WTC11 (cell line): ENCODE measurements around the gene DMTF1. TPM values are rescaled to one million over a fixed set of nuclear protein-coding genes. Genes with fewer than 3 reads are reported as not detected.

Source experiments
- ATAC-seq: fragments of 200-7000 bp; cut with Tn5 transposase; 2 replicates; pipeline ENCODE4 v1.10.0; 2021; ENCODE audit warnings: mild to moderate bottlenecking, moderate library complexity
- CTCF ChIA-PET: fragments of 300-600 bp; sonication (Branson Sonifier 250); formaldehyde crosslinking; loops from one replicate; lab custom pipeline; 2021; ENCODE audit warnings: antibody characterized with exemption; lab: Charles Lee
- POLR2A ChIA-PET: fragments of 350-600 bp; sonication (Branson Sonifier 250); formaldehyde crosslinking; loops from one replicate; lab custom pipeline; 2021; ENCODE audit warnings: antibody characterized with exemption; lab: Charles Lee
- DNase-seq: peaks from one replicate; pipeline ENCODE4 v3.0.0; 2021; ENCODE audit warnings: low spot score
- H3K27ac Mint-ChIP-seq: 2 replicates; pipeline ENCODE4 v1.8.0; 2021; ENCODE audit warnings: mixed read lengths
- H3K27me3 Mint-ChIP-seq: 2 replicates; pipeline ENCODE4 v1.8.0; 2021; ENCODE audit warnings: low read depth, mild to moderate bottlenecking, moderate library complexity, mixed read lengths
- H3K36me3 Mint-ChIP-seq: 2 replicates; pipeline ENCODE4 v1.8.0; 2021; ENCODE audit warnings: mixed read lengths
- H3K4me1 Mint-ChIP-seq: 2 replicates; pipeline ENCODE4 v1.8.0; 2022; ENCODE audit warnings: mixed read lengths
- H3K4me3 Mint-ChIP-seq: 2 replicates; pipeline ENCODE4 v1.8.0; 2021; ENCODE audit warnings: mild to moderate bottlenecking, moderate library complexity, mixed read lengths
- H3K9me3 Mint-ChIP-seq: 2 replicates; pipeline ENCODE4 v1.8.0; 2021; ENCODE audit warnings: mixed read lengths
- CREM ChIP-seq: sonication (generic); formaldehyde crosslinking; IDR thresholded peaks from 2 replicates; pipeline ENCODE4 v1.8.1; 2022; ENCODE audit warnings: mild to moderate bottlenecking, missing genetic modification reagents, moderate library complexity
- ETV6 ChIP-seq: sonication (generic); formaldehyde crosslinking; IDR thresholded peaks from 2 replicates; pipeline ENCODE4 v1.8.1; 2022; ENCODE audit warnings: mild to moderate bottlenecking, missing genetic modification reagents
- FOXJ3 ChIP-seq: sonication (generic); formaldehyde crosslinking; IDR thresholded peaks from 2 replicates; pipeline ENCODE4 v1.9.0; 2021; ENCODE audit warnings: missing genetic modification reagents, mild to moderate bottlenecking, borderline replicate concordance
- FOXP1 ChIP-seq: sonication (generic); formaldehyde crosslinking; IDR thresholded peaks from 2 replicates; pipeline ENCODE4 v1.8.0; 2022; ENCODE audit warnings: missing genetic modification reagents, mild to moderate bottlenecking, moderate library complexity, borderline replicate concordance
- GABPB1 ChIP-seq: sonication (generic); formaldehyde crosslinking; IDR thresholded peaks from 2 replicates; pipeline ENCODE4 v1.8.1; 2023; ENCODE audit warnings: mild to moderate bottlenecking, missing genetic modification reagents
- HMGA2 ChIP-seq: fragments of 250-450 bp; sonication (Bioruptor Pico); IDR thresholded peaks from 2 replicates; pipeline ENCODE4 v1.4.0; 2021; ENCODE audit warnings: mild to moderate bottlenecking, moderate library complexity
- JAZF1 ChIP-seq: fragments of 250-450 bp; sonication (Bioruptor Pico); IDR thresholded peaks from 2 replicates; pipeline ENCODE4 v1.9.0; 2021; ENCODE audit warnings: moderate library complexity, mild to moderate bottlenecking, inconsistent platforms
- JUN ChIP-seq: sonication (generic); formaldehyde crosslinking; IDR thresholded peaks from 2 replicates; pipeline ENCODE4 v1.8.0; 2023; ENCODE audit warnings: mild to moderate bottlenecking, missing genetic modification reagents
- MXD4 ChIP-seq: fragments of 250-450 bp; sonication (Bioruptor Pico); IDR thresholded peaks from 2 replicates; pipeline ENCODE4 v1.8.0; 2021; ENCODE audit warnings: mild to moderate bottlenecking, moderate library complexity, borderline replicate concordance
- MYBL2 ChIP-seq: sonication (generic); formaldehyde crosslinking; IDR thresholded peaks from 2 replicates; pipeline ENCODE4 v1.8.1; 2023; ENCODE audit warnings: mild to moderate bottlenecking, moderate library complexity, missing genetic modification reagents
- NFYB ChIP-seq: sonication (generic); formaldehyde crosslinking; conservative IDR thresholded peaks from 2 replicates; pipeline ENCODE4 v1.8.0; 2022; ENCODE audit warnings: low read depth, missing genetic modification reagents
- NR2C2 ChIP-seq: sonication (generic); formaldehyde crosslinking; IDR thresholded peaks from 2 replicates; pipeline ENCODE4 v1.8.0; 2022; ENCODE audit warnings: mild to moderate bottlenecking, missing genetic modification reagents
- NR3C1 ChIP-seq: sonication (generic); formaldehyde crosslinking; conservative IDR thresholded peaks from 2 replicates; pipeline ENCODE4 v1.8.1; 2023; ENCODE audit warnings: low read depth, mild to moderate bottlenecking, missing genetic modification reagents
- OVOL2 ChIP-seq: fragments of 250-450 bp; sonication (Bioruptor Pico); IDR thresholded peaks from 2 replicates; pipeline ENCODE4 v1.9.0; 2021; ENCODE audit warnings: mild to moderate bottlenecking, borderline replicate concordance
- SMAD3 ChIP-seq: sonication (generic); formaldehyde crosslinking; IDR thresholded peaks from 2 replicates; pipeline ENCODE4 v1.8.0; 2022; ENCODE audit warnings: missing genetic modification reagents, mild to moderate bottlenecking, borderline replicate concordance
- TCF7 ChIP-seq: sonication (generic); formaldehyde crosslinking; IDR thresholded peaks from 2 replicates; pipeline ENCODE4 v1.8.0; 2022; ENCODE audit warnings: mild to moderate bottlenecking, low read depth, missing genetic modification reagents, moderate library complexity
- TP53 ChIP-seq: sonication (generic); formaldehyde crosslinking; IDR thresholded peaks from 2 replicates; pipeline ENCODE4 v1.8.1; 2023; ENCODE audit warnings: mild to moderate bottlenecking, missing genetic modification reagents
- ZNF416 ChIP-seq: fragments of 250-450 bp; sonication (Bioruptor Pico); IDR thresholded peaks from 2 replicates; pipeline ENCODE4 v1.9.0; 2021; ENCODE audit warnings: mild to moderate bottlenecking, inconsistent platforms
- ZNF532 ChIP-seq: fragments of 250-450 bp; sonication (Bioruptor Pico); IDR thresholded peaks from 2 replicates; pipeline ENCODE4 v1.9.0; 2021; ENCODE audit warnings: mild to moderate bottlenecking, borderline replicate concordance
- total RNA-seq: library from RNA; stranded (reverse); gene quantifications from 3 replicates; pipeline ENCODE4 v1.2.3, GENCODE V29; 2021
- TF ChIP-seq, protein P1 (sequence below): sonication (generic); formaldehyde crosslinking; IDR thresholded peaks from 2 replicates; pipeline ENCODE4 v1.8.1; 2023; ENCODE audit warnings: mild to moderate bottlenecking, missing genetic modification reagents, borderline replicate concordance
- TF ChIP-seq, protein P2 (sequence below): sonication (generic); formaldehyde crosslinking; IDR thresholded peaks from 2 replicates; pipeline ENCODE4 v1.8.0; 2022; ENCODE audit warnings: mild to moderate bottlenecking, missing genetic modification reagents
- TF ChIP-seq, protein P3 (sequence below): sonication (generic); formaldehyde crosslinking; IDR thresholded peaks from 2 replicates; pipeline ENCODE4 v1.8.1; 2022; ENCODE audit warnings: missing genetic modification reagents, borderline replicate concordance
- TF ChIP-seq, protein P4 (sequence below): sonication (generic); formaldehyde crosslinking; IDR thresholded peaks from 2 replicates; pipeline ENCODE4 v1.8.0; 2023; ENCODE audit warnings: missing genetic modification reagents

DMTF1 gene
- total RNA-seq, 1 experiment from 2014 or later, result 79.3 TPM

GRCh38 chr7:87137271-87137670 lies 15.0 kb upstream of the DMTF1 start:
- H3K27ac Mint-ChIP-seq, result no peak overlapping the region
- H3K36me3 Mint-ChIP-seq, result no peaks in the 10 kb centered on the region
- no peaks in the 10 kb centered on the region for H3K27me3 Mint-ChIP-seq
- ATAC-seq, result no peak
- H3K9me3 Mint-ChIP-seq, result no peaks in the 10 kb centered on the region; the same call in 1 of the 2 replicates
- no peaks in the 10 kb centered on the region for H3K4me1 Mint-ChIP-seq
- no peak overlapping the region for H3K4me3 Mint-ChIP-seq
- TF ChIP-seq JAZF1 (CRISPR knock-in tag) (no peak), MYBL2 (CRISPR knock-in tag) (no peak), JUN (no peak), FOXP1 (CRISPR knock-in tag) (no peak), TP53 (no peak), ETV6 (CRISPR knock-in tag) (no peak), CREM (CRISPR knock-in tag) (no peak), MXD4 (CRISPR knock-in tag) (no peak)
- TF ChIP-seq, protein P1, sequence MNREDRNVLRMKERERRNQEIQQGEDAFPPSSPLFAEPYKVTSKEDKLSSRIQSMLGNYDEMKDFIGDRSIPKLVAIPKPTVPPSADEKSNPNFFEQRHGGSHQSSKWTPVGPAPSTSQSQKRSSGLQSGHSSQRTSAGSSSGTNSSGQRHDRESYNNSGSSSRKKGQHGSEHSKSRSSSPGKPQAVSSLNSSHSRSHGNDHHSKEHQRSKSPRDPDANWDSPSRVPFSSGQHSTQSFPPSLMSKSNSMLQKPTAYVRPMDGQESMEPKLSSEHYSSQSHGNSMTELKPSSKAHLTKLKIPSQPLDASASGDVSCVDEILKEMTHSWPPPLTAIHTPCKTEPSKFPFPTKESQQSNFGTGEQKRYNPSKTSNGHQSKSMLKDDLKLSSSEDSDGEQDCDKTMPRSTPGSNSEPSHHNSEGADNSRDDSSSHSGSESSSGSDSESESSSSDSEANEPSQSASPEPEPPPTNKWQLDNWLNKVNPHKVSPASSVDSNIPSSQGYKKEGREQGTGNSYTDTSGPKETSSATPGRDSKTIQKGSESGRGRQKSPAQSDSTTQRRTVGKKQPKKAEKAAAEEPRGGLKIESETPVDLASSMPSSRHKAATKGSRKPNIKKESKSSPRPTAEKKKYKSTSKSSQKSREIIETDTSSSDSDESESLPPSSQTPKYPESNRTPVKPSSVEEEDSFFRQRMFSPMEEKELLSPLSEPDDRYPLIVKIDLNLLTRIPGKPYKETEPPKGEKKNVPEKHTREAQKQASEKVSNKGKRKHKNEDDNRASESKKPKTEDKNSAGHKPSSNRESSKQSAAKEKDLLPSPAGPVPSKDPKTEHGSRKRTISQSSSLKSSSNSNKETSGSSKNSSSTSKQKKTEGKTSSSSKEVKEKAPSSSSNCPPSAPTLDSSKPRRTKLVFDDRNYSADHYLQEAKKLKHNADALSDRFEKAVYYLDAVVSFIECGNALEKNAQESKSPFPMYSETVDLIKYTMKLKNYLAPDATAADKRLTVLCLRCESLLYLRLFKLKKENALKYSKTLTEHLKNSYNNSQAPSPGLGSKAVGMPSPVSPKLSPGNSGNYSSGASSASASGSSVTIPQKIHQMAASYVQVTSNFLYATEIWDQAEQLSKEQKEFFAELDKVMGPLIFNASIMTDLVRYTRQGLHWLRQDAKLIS, result no peak
- CTCF ChIA-PET, result interaction anchor here (1.0 to 1.2 kb wide), 2 partner anchors 11 to 232 kb away, joined by 3 read pairs; no protein-coding TSS in a partner anchor
- POLR2A ChIA-PET, result no interaction called here
- no peak for DNase-seq

- CTCF ChIA-PET, result no interaction called here
These were observed 12.7 kb upstream of the DMTF1 start for GRCh38 chr7:87139514-87139913.

GRCh38 chr7:87140271-87140748 lies 11.9 kb upstream of the DMTF1 start:
- CTCF ChIA-PET, result no interaction called here
- TF ChIP-seq GABPB1 (CRISPR knock-in tag), result peak; percentile 45; the same call in 1 of the 2 replicates
- no peak for TF ChIP-seq ZNF532 (CRISPR knock-in tag)
- TF ChIP-seq, all 79 proteins: peak for 1
- H3K4me1 Mint-ChIP-seq, result no peaks in the 10 kb centered on the region
- H3K9me3 Mint-ChIP-seq, result no peaks in the 10 kb centered on the region; the same call in 1 of the 2 replicates
- DNase-seq (no peak), ATAC-seq (no peak)
- no peaks in the 10 kb centered on the region for H3K27me3 Mint-ChIP-seq
- no peaks in the 10 kb centered on the region for H3K36me3 Mint-ChIP-seq
- no peak overlapping the region for H3K4me3 Mint-ChIP-seq
- no peak overlapping the region for H3K27ac Mint-ChIP-seq
- POLR2A ChIA-PET, result no interaction called here

More at GRCh38 chr7:87139514-87139913, 12.7 kb upstream of the DMTF1 start:
- no peaks in the 10 kb centered on the region; the same call in 1 of the 2 replicates for H3K9me3 Mint-ChIP-seq
- H3K27me3 Mint-ChIP-seq, result no peaks in the 10 kb centered on the region
- H3K27ac Mint-ChIP-seq, result no peak overlapping the region
- TF ChIP-seq SMAD3 (no peak), FOXJ3 (CRISPR knock-in tag) (no peak), OVOL2 (CRISPR knock-in tag) (no peak), GABPB1 (CRISPR knock-in tag) (no peak), HMGA2 (no peak), NR3C1 (CRISPR knock-in tag) (no peak), NFYB (CRISPR knock-in tag) (no peak), TCF7 (CRISPR knock-in tag) (no peak), ZNF416 (CRISPR knock-in tag) (no peak), NR2C2 (CRISPR knock-in tag) (no peak)
- TF ChIP-seq, protein P2, sequence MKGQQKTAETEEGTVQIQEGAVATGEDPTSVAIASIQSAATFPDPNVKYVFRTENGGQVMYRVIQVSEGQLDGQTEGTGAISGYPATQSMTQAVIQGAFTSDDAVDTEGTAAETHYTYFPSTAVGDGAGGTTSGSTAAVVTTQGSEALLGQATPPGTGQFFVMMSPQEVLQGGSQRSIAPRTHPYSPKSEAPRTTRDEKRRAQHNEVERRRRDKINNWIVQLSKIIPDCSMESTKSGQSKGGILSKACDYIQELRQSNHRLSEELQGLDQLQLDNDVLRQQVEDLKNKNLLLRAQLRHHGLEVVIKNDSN (CRISPR knock-in tag), result no peak
- TF ChIP-seq, protein P3, sequence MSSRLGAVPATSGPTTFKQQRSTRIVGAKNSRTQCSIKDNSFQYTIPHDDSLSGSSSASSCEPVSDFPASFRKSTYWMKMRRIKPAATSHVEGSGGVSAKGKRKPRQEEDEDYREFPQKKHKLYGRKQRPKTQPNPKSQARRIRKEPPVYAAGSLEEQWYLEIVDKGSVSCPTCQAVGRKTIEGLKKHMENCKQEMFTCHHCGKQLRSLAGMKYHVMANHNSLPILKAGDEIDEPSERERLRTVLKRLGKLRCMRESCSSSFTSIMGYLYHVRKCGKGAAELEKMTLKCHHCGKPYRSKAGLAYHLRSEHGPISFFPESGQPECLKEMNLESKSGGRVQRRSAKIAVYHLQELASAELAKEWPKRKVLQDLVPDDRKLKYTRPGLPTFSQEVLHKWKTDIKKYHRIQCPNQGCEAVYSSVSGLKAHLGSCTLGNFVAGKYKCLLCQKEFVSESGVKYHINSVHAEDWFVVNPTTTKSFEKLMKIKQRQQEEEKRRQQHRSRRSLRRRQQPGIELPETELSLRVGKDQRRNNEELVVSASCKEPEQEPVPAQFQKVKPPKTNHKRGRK, result no peak
- TF ChIP-seq, protein P4, sequence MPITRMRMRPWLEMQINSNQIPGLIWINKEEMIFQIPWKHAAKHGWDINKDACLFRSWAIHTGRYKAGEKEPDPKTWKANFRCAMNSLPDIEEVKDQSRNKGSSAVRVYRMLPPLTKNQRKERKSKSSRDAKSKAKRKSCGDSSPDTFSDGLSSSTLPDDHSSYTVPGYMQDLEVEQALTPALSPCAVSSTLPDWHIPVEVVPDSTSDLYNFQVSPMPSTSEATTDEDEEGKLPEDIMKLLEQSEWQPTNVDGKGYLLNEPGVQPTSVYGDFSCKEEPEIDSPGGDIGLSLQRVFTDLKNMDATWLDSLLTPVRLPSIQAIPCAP (CRISPR knock-in tag), result no peak
- DNase-seq (no peak), ATAC-seq (no peak)
- H3K36me3 Mint-ChIP-seq, result no peaks in the 10 kb centered on the region
- no peaks in the 10 kb centered on the region for H3K4me1 Mint-ChIP-seq
- POLR2A ChIA-PET, result no interaction called here
- no peak overlapping the region for H3K4me3 Mint-ChIP-seq
